Eye (tissue), 1 donor: Measurements from ENCODE around the gene ACOT7.
"Not testable (repeated sequence)": the region's sequence is repeated elsewhere in the genome, so short reads cannot be mapped to it uniquely, and the experiment has no call there.

Experiments used
- DNase-seq: peaks from one replicate; pipeline ENCODE4 v3.0.0-alpha.2; 2015

The ACOT7 gene

GRCh38 chr1:6393400-6394187 lies at the start of gene ACOT7:
TSS of gene ACOT7 (minus strand) at chr1:6393767. CDS start at chr1:6393399, 368 bp downstream.
- peak; percentile 96 for DNase-seq

- DNase-seq, result no peak
Observed at GRCh38 chr1:6441586-6441985, 48.0 kb upstream of the ACOT7 start.

- DNase-seq, result peak; percentile 71
Observed at GRCh38 chr1:6440198-6441126, 46.9 kb upstream of the ACOT7 start.

- DNase-seq, result peak; percentile 87
Observed at GRCh38 chr1:6438047-6438525, 44.5 kb upstream of the ACOT7 start.

- DNase-seq, result peak; percentile 49
Observed at GRCh38 chr1:6437012-6437700, 43.6 kb upstream of the ACOT7 start.

GRCh38 chr1:6436277-6436676 lies 42.7 kb upstream of the ACOT7 start:
- not testable (repeated sequence) for DNase-seq

- no peak for DNase-seq
Observed at GRCh38 chr1:6435547-6435946, 42.0 kb upstream of the ACOT7 start.

- DNase-seq, result peak; percentile 56
Observed at GRCh38 chr1:6435129-6435528, 41.6 kb upstream of the ACOT7 start.

- peak; percentile 65 for DNase-seq
Observed at GRCh38 chr1:6434186-6434585, 40.6 kb upstream of the ACOT7 start.

GRCh38 chr1:6431645-6432579 lies 38.3 kb upstream of the ACOT7 start:
- DNase-seq, result peak; percentile 28

- not testable (repeated sequence) for DNase-seq
Observed at GRCh38 chr1:6429660-6430411, 36.3 kb upstream of the ACOT7 start.

- DNase-seq, result not testable (repeated sequence)
Observed at GRCh38 chr1:6428453-6428852, 34.9 kb upstream of the ACOT7 start.

- DNase-seq, result no peak
Observed at GRCh38 chr1:6427441-6428390, 34.1 kb upstream of the ACOT7 start.

- no peak for DNase-seq
Observed at GRCh38 chr1:6426972-6427350, 33.4 kb upstream of the ACOT7 start.

- no peak for DNase-seq
Observed at GRCh38 chr1:6426277-6426971, 32.9 kb upstream of the ACOT7 start.

- DNase-seq, result no peak
Observed at GRCh38 chr1:6425658-6426057, 32.1 kb upstream of the ACOT7 start.

- DNase-seq, result peak; percentile 41
Observed at GRCh38 chr1:6424619-6425593, 31.3 kb upstream of the ACOT7 start, which contains the start of gene ESPN. TSS of gene ESPN (plus strand) at chr1:6424776. CDS start at chr1:6424956, 180 bp downstream.
